ENCODE data around the gene NR6A1.
"Not testable (repeated sequence)": the region's sequence is repeated elsewhere in the genome, so short reads cannot be mapped to it uniquely, and the experiment has no call there.

NR6A1 gene

GRCh38 chr9:124776618-124776953 is 5.5 kb upstream of the NR6A1 start:
- no peak for DNase-seq

DNA sequence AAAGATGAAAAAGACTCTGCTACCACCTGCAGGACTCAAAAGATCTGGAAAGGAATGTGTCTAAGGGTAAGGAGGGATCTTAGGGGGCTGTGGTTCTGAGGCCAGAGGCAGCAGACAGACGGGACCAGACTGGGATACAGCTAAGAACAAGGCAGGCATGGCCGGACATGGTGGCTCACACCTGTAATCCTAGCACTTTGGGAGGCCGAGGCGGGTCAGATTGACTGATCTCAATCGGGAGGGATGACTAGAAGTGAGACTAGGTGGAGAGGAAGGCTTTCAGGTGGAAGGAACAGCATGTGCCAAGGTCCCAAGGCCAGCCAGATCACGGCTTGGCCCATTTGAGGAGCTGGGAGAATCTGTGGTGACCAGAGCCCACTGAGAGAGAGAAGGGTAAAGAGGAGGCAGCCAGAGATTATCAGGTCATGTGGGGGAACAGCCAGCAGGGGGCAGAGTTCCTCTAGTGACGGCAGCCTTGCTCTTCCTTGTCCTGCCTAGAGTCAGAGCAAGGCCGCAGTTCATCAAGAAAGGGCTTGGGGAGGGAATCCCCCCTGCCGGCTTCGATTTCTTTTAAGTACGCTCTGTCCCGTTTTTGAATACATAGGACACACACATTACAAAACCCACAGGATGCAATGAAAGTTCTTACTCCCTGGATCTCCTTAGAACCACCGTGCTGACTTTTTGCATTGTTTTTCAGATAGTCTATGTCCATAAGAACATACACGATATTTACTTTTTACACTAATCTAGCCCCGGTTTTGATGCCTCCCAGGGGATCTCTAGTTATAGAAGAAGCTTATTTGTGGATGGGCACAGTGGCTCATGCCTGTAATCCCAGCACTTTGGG is 3.2 kb upstream of the NR6A1 start:
- DNase-seq = no peak

- DNase-seq = no peak
These were observed 2.5 kb upstream of the NR6A1 start for GRCh38 chr9:124773473-124774128.

- DNase-seq = not testable (repeated sequence)
These were observed 1.8 kb upstream of the NR6A1 start for GRCh38 chr9:124772877-124773276.

DNA sequence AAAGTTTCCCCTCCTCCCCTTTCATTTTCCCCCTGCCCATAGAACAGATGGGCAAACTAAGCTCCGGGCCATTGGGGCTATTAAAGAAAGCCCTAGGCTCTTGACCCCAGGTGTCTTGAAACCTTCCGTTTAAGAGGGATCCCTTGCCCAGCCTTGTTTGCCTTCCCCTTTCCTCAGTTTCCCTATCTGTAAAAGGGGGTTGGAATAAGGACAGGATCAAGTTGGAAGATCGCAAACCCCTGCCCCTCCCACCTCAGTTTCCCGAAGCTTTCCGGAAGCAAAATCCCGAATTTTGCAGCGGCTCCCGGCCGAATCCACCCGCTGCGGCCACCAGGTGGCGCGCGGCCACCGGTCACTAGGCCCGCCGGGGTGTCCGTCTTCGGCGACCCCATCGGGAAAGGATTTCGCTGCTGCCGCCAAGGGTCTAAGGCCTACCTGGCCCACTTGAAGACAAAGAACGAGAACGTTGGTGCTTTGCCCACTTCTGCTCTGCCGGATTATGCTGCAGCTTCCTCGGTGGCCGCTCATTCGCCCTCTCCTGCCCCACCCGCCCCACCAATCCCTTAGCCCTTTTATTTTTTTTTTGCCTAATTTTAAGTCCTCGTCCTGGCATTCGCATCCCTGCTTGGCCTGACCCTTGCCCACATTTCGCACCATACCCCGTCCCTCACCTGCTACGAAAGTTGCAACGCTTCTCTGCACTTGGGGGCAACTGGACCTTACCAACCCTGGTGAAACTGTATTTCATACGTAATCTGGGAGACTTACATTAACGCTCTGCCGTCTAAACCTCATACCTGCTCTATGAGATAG is 962 bp upstream of the NR6A1 start:
- DNase-seq = no peak

DNA sequence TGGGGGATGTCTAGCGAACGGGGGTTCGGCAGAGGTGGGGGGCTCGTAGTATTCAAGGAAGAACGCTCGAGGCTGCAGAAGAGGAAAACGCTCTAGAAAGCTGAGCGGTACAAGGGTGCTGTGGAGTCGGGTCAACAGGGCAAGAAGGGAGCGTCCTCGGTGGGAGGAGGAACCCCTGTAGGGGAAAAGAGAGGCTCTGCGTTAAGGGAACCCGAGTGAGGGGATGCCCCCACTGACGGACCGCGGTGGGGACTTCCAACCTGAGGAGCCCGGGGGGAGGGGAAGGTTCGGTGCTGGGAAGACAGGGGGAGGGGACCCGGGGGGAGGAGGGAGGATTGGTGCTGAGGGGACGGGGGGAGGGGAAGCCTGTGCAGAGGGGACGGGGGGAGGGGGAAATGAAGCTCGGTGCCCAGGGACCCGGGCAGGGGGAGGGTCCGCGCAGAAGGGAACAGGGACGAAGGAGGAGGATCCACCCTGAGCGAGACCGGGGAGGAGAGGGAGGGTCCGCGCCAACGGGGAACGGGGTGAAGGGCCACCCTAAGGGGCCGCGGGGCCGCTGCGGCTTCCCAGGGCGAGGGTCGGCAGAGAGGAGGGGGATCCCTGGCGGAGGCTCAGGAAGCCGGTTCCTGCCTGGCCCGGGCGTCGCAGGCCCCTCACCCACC is 621 bp downstream of the NR6A1 start:
- no peak for DNase-seq

DNA sequence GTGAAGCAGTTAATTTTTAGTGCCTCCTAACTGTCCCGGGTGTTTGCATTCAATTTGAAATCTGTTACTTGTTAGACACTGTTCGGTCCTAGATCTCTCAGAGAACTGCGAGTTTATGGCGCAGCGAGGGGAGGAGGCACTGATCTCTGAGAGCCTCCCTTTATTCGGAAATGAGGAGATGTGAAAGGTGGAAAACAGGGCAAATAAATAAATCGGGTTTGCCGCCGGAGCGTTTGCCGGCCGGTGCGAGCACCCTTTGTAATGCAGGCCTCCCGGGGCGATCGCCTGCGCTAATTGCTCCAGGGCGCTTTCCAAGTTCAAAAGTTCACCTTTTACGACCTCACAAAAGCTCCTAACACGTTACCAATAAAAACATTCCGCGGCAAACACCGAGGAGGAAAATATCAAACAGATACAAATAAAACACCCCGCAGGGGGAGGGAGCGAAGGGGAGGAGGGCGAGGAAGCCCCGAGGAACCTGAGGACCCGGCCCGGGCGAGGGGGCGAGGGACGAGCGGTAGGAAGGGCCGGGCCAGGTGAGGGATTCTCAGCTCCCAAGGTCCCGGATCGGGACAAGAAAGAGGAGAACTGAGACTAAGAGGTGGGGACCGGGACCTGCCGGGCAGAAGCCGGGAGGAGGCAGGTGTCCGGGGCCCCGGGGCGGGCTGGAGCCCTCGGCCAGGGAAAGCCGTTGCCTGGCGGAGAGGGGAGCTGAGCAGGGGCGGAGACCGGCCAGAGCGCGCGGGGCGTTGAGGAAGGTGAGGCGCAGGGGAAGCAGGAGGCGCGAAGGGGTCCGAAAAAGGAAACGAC is 1.4 kb downstream of the NR6A1 start:
- DNase-seq = no peak

- no peak for DNase-seq
These were observed 2.2 kb downstream of the NR6A1 start for GRCh38 chr9:124768750-124769548.

GRCh38 chr9:124768334-124768733 is 2.8 kb downstream of the NR6A1 start:
- no peak for DNase-seq

GRCh38 chr9:124767821-124768220 is 3.3 kb downstream of the NR6A1 start:
- no peak for DNase-seq

- DNase-seq = no peak
These were observed 4.1 kb downstream of the NR6A1 start for GRCh38 chr9:124766815-124767554.

- DNase-seq = no peak
These were observed 4.8 kb downstream of the NR6A1 start for GRCh38 chr9:124766326-124766725.

- DNase-seq = no peak
These were observed 5.7 kb downstream of the NR6A1 start for GRCh38 chr9:124765439-124765835.

- no peak for DNase-seq
These were observed 6.2 kb downstream of the NR6A1 start for GRCh38 chr9:124764774-124765438.

GRCh38 chr9:124762633-124763032 is 8.5 kb downstream of the NR6A1 start:
- no peak for DNase-seq

DNA sequence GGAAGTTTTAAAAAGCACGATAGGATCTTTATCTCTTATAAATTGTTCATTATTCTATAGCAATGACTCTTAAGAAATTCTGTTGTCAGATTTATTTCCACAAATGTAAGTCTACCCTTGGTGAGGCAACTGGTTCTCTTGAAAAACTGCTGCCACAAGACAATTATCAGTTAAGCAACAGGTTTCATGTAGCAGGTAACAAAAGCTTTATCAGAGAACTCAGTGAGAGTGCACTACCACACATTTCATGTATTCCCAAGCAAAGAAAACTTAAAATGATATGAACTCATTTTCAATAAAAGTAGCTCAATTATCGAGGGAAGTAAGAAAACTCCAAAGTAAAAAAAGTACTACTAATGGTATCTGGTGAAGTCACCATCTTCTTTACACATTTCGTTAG is 9.4 kb downstream of the NR6A1 start:
- DNase-seq = no peak

GRCh38 chr9:124761196-124761595 is 9.9 kb downstream of the NR6A1 start:
- no peak for DNase-seq

DNA sequence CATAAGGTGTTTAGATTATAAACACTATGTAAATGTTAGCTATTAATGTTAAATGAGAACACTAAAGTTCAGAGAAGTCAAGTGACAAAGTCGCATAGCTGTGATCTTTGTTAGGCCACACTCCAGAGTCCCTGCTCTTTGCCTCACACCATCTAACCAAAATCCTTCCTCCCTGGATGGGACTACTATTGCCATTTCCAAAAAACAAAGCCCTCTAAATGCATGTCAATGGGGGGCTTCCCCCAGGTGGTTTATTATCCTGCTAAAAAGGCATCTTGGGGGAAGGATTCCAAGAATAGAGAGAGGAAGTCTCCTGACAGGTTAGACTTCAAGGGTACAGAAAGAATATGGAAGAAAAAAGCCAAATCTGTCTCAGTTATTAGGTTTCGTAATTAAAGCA is 10.4 kb downstream of the NR6A1 start:
- DNase-seq = no peak

GRCh38 chr9:124759327-124759726 is 11.8 kb downstream of the NR6A1 start:
- no peak for DNase-seq

DNA sequence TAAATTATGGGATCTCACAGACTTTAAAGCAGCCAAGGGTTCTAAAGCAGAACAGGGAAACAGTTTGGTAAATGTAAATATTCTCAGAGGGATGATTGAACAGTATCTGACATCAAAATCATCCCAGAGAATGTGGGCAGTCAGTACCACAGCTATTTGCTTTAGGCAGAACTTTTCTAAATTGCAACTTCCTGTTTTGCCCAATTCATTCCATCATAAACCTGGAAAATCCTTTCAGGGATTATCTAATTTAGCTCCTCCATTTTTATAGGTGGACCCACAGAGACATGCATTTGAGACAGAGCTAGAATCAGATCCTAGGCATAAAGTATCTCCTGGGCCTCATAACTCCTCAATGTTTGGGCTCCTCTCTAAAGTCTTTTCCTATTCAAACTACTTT is 12.4 kb downstream of the NR6A1 start:
- no peak for DNase-seq
